TTC549 (cell line): Measurements from ENCODE around the gene BGN.

ENCODE experiments used
- FAIRE-seq: peaks from 2 replicates; lab custom pipeline; 2012; peaks lifted over from hg19 to GRCh38; lab: Jason Lieb, UNC

The BGN gene

GRCh38 chrX:153507484-153508178 lies 12.9 kb downstream of the BGN start:
- no peak for FAIRE-seq

- no peak for FAIRE-seq
These were observed 14.8 kb downstream of the BGN start for GRCh38 chrX:153509592-153509991.

- no peak for FAIRE-seq
These were observed 15.6 kb downstream of the BGN start for GRCh38 chrX:153510383-153510782.

GRCh38 chrX:153511784-153512500 lies 17.2 kb downstream of the BGN start:
- no peak for FAIRE-seq

- FAIRE-seq = no peak
These were observed 17.7 kb downstream of the BGN start for GRCh38 chrX:153512501-153512893.

- FAIRE-seq = no peak
These were observed 18.5 kb downstream of the BGN start for GRCh38 chrX:153513265-153513664.

- FAIRE-seq = no peak
These were observed 19.5 kb downstream of the BGN start for GRCh38 chrX:153514259-153514658.

- FAIRE-seq = no peak
These were observed 20.7 kb downstream of the BGN start for GRCh38 chrX:153515435-153515834.

GRCh38 chrX:153516073-153516472 lies 21.3 kb downstream of the BGN start:
- FAIRE-seq = no peak

GRCh38 chrX:153517423-153517822 lies 22.6 kb downstream of the BGN start, which contains the start of gene ATP2B3:
Gene ATP2B3, plus strand, starts transcription at chrX:153517642. Its CDS starts 18,606 bp downstream, at chrX:153536248.
- no peak for FAIRE-seq

GRCh38 chrX:153517946-153518834 lies 23.4 kb downstream of the BGN start:
- FAIRE-seq = no peak

GRCh38 chrX:153519569-153520286 lies 24.9 kb downstream of the BGN start:
- no peak for FAIRE-seq

GRCh38 chrX:153520287-153520917 lies 25.6 kb downstream of the BGN start:
- FAIRE-seq = no peak

- FAIRE-seq = no peak
These were observed 26.3 kb downstream of the BGN start for GRCh38 chrX:153521034-153521433.

GRCh38 chrX:153522259-153522658 lies 27.5 kb downstream of the BGN start:
- FAIRE-seq = no peak

- no peak for FAIRE-seq
These were observed 28.5 kb downstream of the BGN start for GRCh38 chrX:153523269-153523668.

GRCh38 chrX:153524234-153524633 lies 29.5 kb downstream of the BGN start:
- no peak for FAIRE-seq

GRCh38 chrX:153525451-153525850 lies 30.7 kb downstream of the BGN start:
- FAIRE-seq = no peak

GRCh38 chrX:153526042-153526441 lies 31.3 kb downstream of the BGN start:
- FAIRE-seq = no peak

GRCh38 chrX:153526801-153527200 lies 32.0 kb downstream of the BGN start:
- FAIRE-seq = no peak

GRCh38 chrX:153527208-153527607 lies 32.4 kb downstream of the BGN start:
- FAIRE-seq = no peak
